Loucy (cell line): ENCODE measurements around the gene ZNF692.

ENCODE experiments used
- CTCF ChIP-seq: fragments of 200-600 bp; sonication (generic); conservative IDR thresholded peaks from 2 replicates; pipeline ENCODE4 v1.5.1; 2014; ENCODE audit warnings: mild to moderate bottlenecking, antibody characterized with exemption, low read length
- EZH2phosphoT487 ChIP-seq: fragments of 200-600 bp; IDR thresholded peaks from 2 replicates; pipeline ENCODE4 v1.6.1; 2018; ENCODE audit warnings: antibody characterized with exemption, mild to moderate bottlenecking, moderate library complexity, borderline replicate concordance

GRCh38 chr1:248810000-248810726, 48.7 kb downstream of the ZNF692 start:
- TF ChIP-seq CTCF (no peak), EZH2phosphoT487 (no peak)
